NCI-H146 treated with DMSO at 0.1 percent for 48 hours (cell line): ENCODE measurements around the gene TRIOBP.
"Not testable (repeated sequence)": the region's sequence is repeated elsewhere in the genome, so short reads cannot be mapped to it uniquely, and the experiment has no call there.

Source experiments
- DNase-seq: peaks from one replicate; lab custom pipeline; 2025; ENCODE audit not compliant: unreplicated experiment; lab: John Stamatoyannopoulos, UW

TRIOBP gene

GRCh38 chr22:37696657-37697537, at the start of gene TRIOBP:
TRIOBP (plus strand) TSS chr22:37697048; CDS start chr22:37701366, 4,318 bp downstream.
- DNase-seq = peak; percentile 93

GRCh38 chr22:37647317-37647716, 49.5 kb upstream of the TRIOBP start:
- no peak for DNase-seq

GRCh38 chr22:37647928-37648327, 48.9 kb upstream of the TRIOBP start:
- DNase-seq = no peak

GRCh38 chr22:37650463-37651136, 46.2 kb upstream of the TRIOBP start:
- no peak for DNase-seq

- no peak for DNase-seq
These were observed 42.1 kb upstream of the TRIOBP start for GRCh38 chr22:37654563-37655251.

GRCh38 chr22:37655252-37655563, 41.6 kb upstream of the TRIOBP start:
- DNase-seq = no peak

- DNase-seq = not testable (repeated sequence)
These were observed 40.3 kb upstream of the TRIOBP start for GRCh38 chr22:37656583-37656982.

- no peak for DNase-seq
These were observed 39.2 kb upstream of the TRIOBP start for GRCh38 chr22:37657590-37658132.

GRCh38 chr22:37658133-37659065, 38.4 kb upstream of the TRIOBP start, which contains the start of gene PDXP:
PDXP (plus strand) TSS chr22:37658723; CDS start chr22:37658783, 60 bp downstream.
- DNase-seq = peak; percentile 92

GRCh38 chr22:37659066-37659896, 37.6 kb upstream of the TRIOBP start:
- no peak for DNase-seq

- DNase-seq = no peak
These were observed 36.7 kb upstream of the TRIOBP start for GRCh38 chr22:37659897-37660708.

- DNase-seq = no peak
These were observed 36.2 kb upstream of the TRIOBP start for GRCh38 chr22:37660709-37661045.

- peak; percentile 7 for DNase-seq
These were observed 35.5 kb upstream of the TRIOBP start for GRCh38 chr22:37661160-37661924.

- DNase-seq = no peak
These were observed 34.8 kb upstream of the TRIOBP start for GRCh38 chr22:37662039-37662438.

GRCh38 chr22:37663521-37664140, 33.2 kb upstream of the TRIOBP start:
- no peak for DNase-seq

- DNase-seq = no peak
These were observed 32.4 kb upstream of the TRIOBP start for GRCh38 chr22:37664249-37665101.

- no peak for DNase-seq
These were observed 31.4 kb upstream of the TRIOBP start for GRCh38 chr22:37665487-37665886.
